Activated T-helper 1 cell treated with anti-CD3 and anti-CD28 coated beads, Interleukin-12 subunit alpha, Interleukin-12 subunit beta, Interleukin-2, Interleukin-4 antibody, amounts not matched to agents 30 ng/mL and 10 ng/mL and 1 ng/mL, durations not matched to agents 14 hours and 24 hours and 36 hours (primary cell): ENCODE measurements around the gene SIRPB2. TPM values are rescaled to one million over a fixed set of nuclear protein-coding genes. Genes with fewer than 3 reads are reported as not detected.

Experiments used
- DNase-seq: peaks from one replicate; pipeline ENCODE4 v3.0.0; 2021; ENCODE audit warnings: low spot score
- H3K27ac Mint-ChIP-seq: one replicate; pipeline ENCODE4 v1.8.0; 2021; ENCODE audit warnings: mild to moderate bottlenecking, mixed read lengths
- H3K27me3 Mint-ChIP-seq: one replicate; pipeline ENCODE4 v1.8.0; 2022; ENCODE audit warnings: mild to moderate bottlenecking, moderate library complexity, mixed read lengths; ENCODE audit not compliant: insufficient read depth
- H3K36me3 Mint-ChIP-seq: one replicate; pipeline ENCODE4 v1.8.0; 2021; ENCODE audit warnings: low read depth, mixed read lengths
- H3K4me1 Mint-ChIP-seq: one replicate; pipeline ENCODE4 v1.8.0; 2021; ENCODE audit warnings: low read depth, mixed read lengths
- H3K4me3 Mint-ChIP-seq: one replicate; pipeline ENCODE4 v1.8.0; 2021; ENCODE audit warnings: mild to moderate bottlenecking, moderate library complexity, mixed read lengths
- H3K9me3 Mint-ChIP-seq: one replicate; pipeline ENCODE4 v1.8.0; 2021; ENCODE audit warnings: mixed read lengths
- intact Hi-C: fragments of 100-400 bp; cut with micrococcal nuclease; formaldehyde crosslinking; loops from one replicate; pipeline ENCODE4 v1.15.1; 2024
- total RNA-seq: library from RNA; stranded (reverse); gene quantifications from 2 replicates; pipeline ENCODE4 v1.2.3, GENCODE V29; 2022

The SIRPB2 gene
- not detected in 2 replicates for total RNA-seq

- intact Hi-C loops = no loop called here
- Mint-ChIP-seq H3K27me3 (peaks cover 37% of the 10 kb centered on the region), H3K4me1 (peaks cover 18% of the 10 kb centered on the region)
These were observed at the start of gene SIRPB2 for GRCh38 chr20:1491281-1491840. SIRPB2 (minus strand) TSS chr20:1491420; CDS start chr20:1491359, 61 bp downstream.

GRCh38 chr20:1539816-1540419 lies 48.7 kb upstream of the SIRPB2 start:
- intact Hi-C loops = no loop called here
- no peak overlapping the region for H3K4me3 Mint-ChIP-seq
- peaks cover 18% of the 10 kb centered on the region for H3K9me3 Mint-ChIP-seq
- H3K36me3 Mint-ChIP-seq = peaks cover under 1% of the 10 kb centered on the region
- peaks cover 7% of the 10 kb centered on the region for H3K4me1 Mint-ChIP-seq
- H3K27ac Mint-ChIP-seq = no peak overlapping the region
- H3K27me3 Mint-ChIP-seq = peaks cover 10% of the 10 kb centered on the region
- no peak for DNase-seq

More at GRCh38 chr20:1491281-1491840, at the start of gene SIRPB2:
- Mint-ChIP-seq H3K4me3 (no peak within 1 kb of the TSS), H3K36me3 (peaks cover 1% of the 10 kb centered on the region), H3K27ac (no peak within 1 kb of the TSS), H3K9me3 (peaks cover 3% of the 10 kb centered on the region)
- DNase-seq = no peak

GRCh38 chr20:1538655-1539054 lies 47.4 kb upstream of the SIRPB2 start:
- Mint-ChIP-seq H3K36me3 (no peaks in the 10 kb centered on the region), H3K27ac (no peak overlapping the region), H3K4me1 (peaks cover 7% of the 10 kb centered on the region), H3K27me3 (peaks cover 3% of the 10 kb centered on the region), H3K9me3 (peaks cover 17% of the 10 kb centered on the region), H3K4me3 (no peak overlapping the region)
- intact Hi-C loops = no loop called here
- DNase-seq = no peak

GRCh38 chr20:1537731-1538058 lies 46.5 kb upstream of the SIRPB2 start:
- H3K4me1 Mint-ChIP-seq = peaks cover 7% of the 10 kb centered on the region
- H3K36me3 Mint-ChIP-seq = no peaks in the 10 kb centered on the region
- H3K9me3 Mint-ChIP-seq = peaks cover 16% of the 10 kb centered on the region
- no peak overlapping the region for H3K4me3 Mint-ChIP-seq
- H3K27me3 Mint-ChIP-seq = peaks cover 2% of the 10 kb centered on the region
- peak overlapping the region; percentile 19 for H3K27ac Mint-ChIP-seq
- no peak for DNase-seq
- intact Hi-C loops = no loop called here

- Mint-ChIP-seq H3K4me3 (no peak overlapping the region), H3K27me3 (peaks cover 2% of the 10 kb centered on the region), H3K27ac (no peak overlapping the region), H3K36me3 (no peaks in the 10 kb centered on the region), H3K9me3 (peaks cover 10% of the 10 kb centered on the region), H3K4me1 (peaks cover 7% of the 10 kb centered on the region)
- intact Hi-C loops = no loop called here
- DNase-seq = no peak
These were observed 45.9 kb upstream of the SIRPB2 start for GRCh38 chr20:1536893-1537730.

GRCh38 chr20:1535420-1536175 lies 44.4 kb upstream of the SIRPB2 start:
- H3K4me3 Mint-ChIP-seq = no peak overlapping the region
- peaks cover 2% of the 10 kb centered on the region for H3K27me3 Mint-ChIP-seq
- no peak overlapping the region for H3K27ac Mint-ChIP-seq
- no peak for DNase-seq
- H3K36me3 Mint-ChIP-seq = no peaks in the 10 kb centered on the region
- H3K4me1 Mint-ChIP-seq = peaks cover 7% of the 10 kb centered on the region
- intact Hi-C loops = no loop called here
- H3K9me3 Mint-ChIP-seq = no peaks in the 10 kb centered on the region

GRCh38 chr20:1534526-1534925 lies 43.3 kb upstream of the SIRPB2 start:
- peaks cover 7% of the 10 kb centered on the region for H3K4me1 Mint-ChIP-seq
- no peaks in the 10 kb centered on the region for H3K9me3 Mint-ChIP-seq
- no peak for DNase-seq
- H3K27ac Mint-ChIP-seq = no peak overlapping the region
- peaks cover 6% of the 10 kb centered on the region for H3K27me3 Mint-ChIP-seq
- no peaks in the 10 kb centered on the region for H3K36me3 Mint-ChIP-seq
- intact Hi-C loops = no loop called here
- no peak overlapping the region for H3K4me3 Mint-ChIP-seq

GRCh38 chr20:1533059-1533458 lies 41.8 kb upstream of the SIRPB2 start:
- peaks cover 7% of the 10 kb centered on the region for H3K4me1 Mint-ChIP-seq
- no peak overlapping the region for H3K27ac Mint-ChIP-seq
- H3K36me3 Mint-ChIP-seq = no peaks in the 10 kb centered on the region
- peaks cover 6% of the 10 kb centered on the region for H3K27me3 Mint-ChIP-seq
- H3K4me3 Mint-ChIP-seq = no peak overlapping the region
- no peak for DNase-seq
- H3K9me3 Mint-ChIP-seq = no peaks in the 10 kb centered on the region
- intact Hi-C loops = loop anchor here (1.0 to 2.0 kb wide), 2 partner anchors 201 to 244 kb away; no protein-coding TSS in a partner anchor

GRCh38 chr20:1528811-1529210 lies 37.6 kb upstream of the SIRPB2 start:
- DNase-seq = no peak

GRCh38 chr20:1527923-1528322 lies 36.7 kb upstream of the SIRPB2 start:
- H3K4me1 Mint-ChIP-seq = no peaks in the 10 kb centered on the region
- H3K36me3 Mint-ChIP-seq = no peaks in the 10 kb centered on the region
- H3K27ac Mint-ChIP-seq = no peak overlapping the region
- intact Hi-C loops = no loop called here
- DNase-seq = no peak
- no peaks in the 10 kb centered on the region for H3K9me3 Mint-ChIP-seq
- H3K27me3 Mint-ChIP-seq = peaks cover 6% of the 10 kb centered on the region
- no peak overlapping the region for H3K4me3 Mint-ChIP-seq

More at GRCh38 chr20:1528811-1529210, 37.6 kb upstream of the SIRPB2 start:
- Mint-ChIP-seq H3K4me1 (no peaks in the 10 kb centered on the region), H3K27ac (no peak overlapping the region), H3K27me3 (peaks cover 6% of the 10 kb centered on the region), H3K9me3 (no peaks in the 10 kb centered on the region), H3K36me3 (no peaks in the 10 kb centered on the region), H3K4me3 (no peak overlapping the region)
- intact Hi-C loops = no loop called here

GRCh38 chr20:1526896-1527295 lies 35.7 kb upstream of the SIRPB2 start:
- H3K27me3 Mint-ChIP-seq = peaks cover 9% of the 10 kb centered on the region
- no peak for DNase-seq
- no peak overlapping the region for H3K4me3 Mint-ChIP-seq
- no peak overlapping the region for H3K27ac Mint-ChIP-seq
- no peaks in the 10 kb centered on the region for H3K4me1 Mint-ChIP-seq
- no peaks in the 10 kb centered on the region for H3K9me3 Mint-ChIP-seq
- intact Hi-C loops = no loop called here
- H3K36me3 Mint-ChIP-seq = no peaks in the 10 kb centered on the region

GRCh38 chr20:1526310-1526709 lies 35.1 kb upstream of the SIRPB2 start:
- Mint-ChIP-seq H3K36me3 (no peaks in the 10 kb centered on the region), H3K4me3 (no peak overlapping the region), H3K4me1 (no peaks in the 10 kb centered on the region), H3K27ac (no peak overlapping the region), H3K9me3 (no peaks in the 10 kb centered on the region), H3K27me3 (peaks cover 9% of the 10 kb centered on the region)
- no peak for DNase-seq
- intact Hi-C loops = no loop called here

GRCh38 chr20:1524004-1524403 lies 32.8 kb upstream of the SIRPB2 start:
- Mint-ChIP-seq H3K36me3 (no peaks in the 10 kb centered on the region), H3K27ac (no peak overlapping the region), H3K9me3 (no peaks in the 10 kb centered on the region), H3K4me3 (no peak overlapping the region), H3K27me3 (peaks cover 3% of the 10 kb centered on the region), H3K4me1 (no peaks in the 10 kb centered on the region)
- no peak for DNase-seq
- intact Hi-C loops = no loop called here
